Smooth muscle cell (in vitro differentiated cells): ENCODE results near the gene DENND10. TPM values are rescaled to one million over a fixed set of nuclear protein-coding genes. Genes with fewer than 3 reads are reported as not detected.
"Not testable (repeated sequence)": the region's sequence is repeated elsewhere in the genome, so short reads cannot be mapped to it uniquely, and the experiment has no call there.

ENCODE experiments used
- DNase-seq: peaks from one replicate; lab custom pipeline; 2025; ENCODE audit not compliant: unreplicated experiment; lab: John Stamatoyannopoulos, UW
- H2AFZ ChIP-seq: fragments of 200-600 bp; sonication (generic); 2 replicates; pipeline ENCODE4 v1.6.0; 2016; ENCODE audit warnings: antibody characterized with exemption, low read depth, mild to moderate bottlenecking
- H3F3A ChIP-seq: fragments of 200-600 bp; sonication (generic); 2 replicates; pipeline ENCODE4 v1.6.0; 2017; ENCODE audit warnings: antibody characterized with exemption, low read depth
- H3K27ac ChIP-seq: fragments of 200-600 bp; sonication (generic); 2 replicates; pipeline ENCODE4 v1.5.1; 2016; ENCODE audit warnings: low read depth, mild to moderate bottlenecking
- H3K27me3 ChIP-seq: fragments of 200-600 bp; sonication (generic); 2 replicates; pipeline ENCODE4 v1.6.1; 2016; ENCODE audit warnings: low read depth, mild to moderate bottlenecking
- H3K36me3 ChIP-seq: fragments of 200-600 bp; sonication (generic); 2 replicates; pipeline ENCODE4 v1.5.1; 2016; ENCODE audit warnings: low read depth
- H3K4me1 ChIP-seq: fragments of 200-600 bp; sonication (generic); 2 replicates; pipeline ENCODE4 v1.5.1; 2016; ENCODE audit warnings: low read depth
- H3K4me2 ChIP-seq: fragments of 200-600 bp; sonication (generic); 2 replicates; pipeline ENCODE4 v1.6.0; 2016; ENCODE audit warnings: mild to moderate bottlenecking
- H3K4me3 ChIP-seq: fragments of 200-600 bp; sonication (generic); 2 replicates; pipeline ENCODE4 v1.5.1; 2016; ENCODE audit warnings: mild to moderate bottlenecking
- H3K79me2 ChIP-seq: fragments of 200-600 bp; sonication (generic); 2 replicates; pipeline ENCODE4 v1.6.0; 2016; ENCODE audit warnings: low read depth, mild to moderate bottlenecking
- H3K9ac ChIP-seq: fragments of 200-600 bp; sonication (generic); 2 replicates; pipeline ENCODE4 v1.6.0; 2016; ENCODE audit warnings: low read depth
- H3K9me3 ChIP-seq: fragments of 200-600 bp; sonication (generic); replicated peaks from 2 replicates; pipeline ENCODE4 v1.5.1; 2016; ENCODE audit warnings: low read depth
- H4K20me1 ChIP-seq: fragments of 200-600 bp; sonication (generic); 2 replicates; pipeline ENCODE4 v1.6.0; 2016; ENCODE audit warnings: low read depth
- WGBS: methylation state at CpG from one replicate; pipeline ENCODE4 v1.1.7; 2016; ENCODE audit warnings: low lambda C conversion rate; 5-methylcytosine and 5-hydroxymethylcytosine counted together
- polyA plus RNA-seq: library from polyadenylated mRNA; unstranded; fragments of >200 nt; fragmentation: Nextera tagmentation; extraction: Ambion mirVana; gene quantifications from 2 replicates; pipeline ENCODE4 v1.2.1, GENCODE V29; 2016
- total RNA-seq: library from RNA; depleted of rRNA; stranded (reverse); fragments of >200 nt; gene quantifications from 2 replicates; pipeline ENCODE4 v1.2.3, GENCODE V29; 2014
- TF ChIP-seq, protein P1 (sequence below): fragments of 200-600 bp; sonication (generic); IDR thresholded peaks from 2 replicates; pipeline ENCODE4 v1.5.1; 2017; ENCODE audit warnings: borderline replicate concordance, mild to moderate bottlenecking, antibody characterized with exemption; ENCODE audit not compliant: insufficient read depth, poor library complexity, severe bottlenecking

The DENND10 gene
- total and polyA plus RNA-seq, 2 experiments from 2014 or later: 45.1 to 57.2 TPM

DNA sequence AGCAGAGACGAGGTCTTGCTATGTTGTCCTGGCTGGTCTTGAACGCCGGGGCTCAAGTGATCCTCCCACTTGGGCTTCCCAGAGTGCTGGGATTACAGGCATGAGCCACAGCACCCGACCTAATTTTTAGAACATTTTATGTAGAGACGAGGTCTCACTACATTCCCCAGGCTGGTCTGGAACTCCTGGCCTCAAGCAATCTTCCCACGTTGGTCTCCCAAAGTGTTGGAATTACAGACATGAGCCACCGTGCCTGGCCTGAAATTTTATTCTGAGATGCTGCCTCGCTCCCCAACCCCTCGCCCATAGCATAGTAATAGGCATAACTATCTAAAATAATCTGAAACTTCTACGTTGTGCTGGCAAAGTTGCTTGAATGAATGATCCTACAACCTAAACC lies 39.7 kb downstream of the DENND10 start:
- H3K27me3 ChIP-seq: no peaks in the 10 kb centered on the region
- TF ChIP-seq, protein P1, sequence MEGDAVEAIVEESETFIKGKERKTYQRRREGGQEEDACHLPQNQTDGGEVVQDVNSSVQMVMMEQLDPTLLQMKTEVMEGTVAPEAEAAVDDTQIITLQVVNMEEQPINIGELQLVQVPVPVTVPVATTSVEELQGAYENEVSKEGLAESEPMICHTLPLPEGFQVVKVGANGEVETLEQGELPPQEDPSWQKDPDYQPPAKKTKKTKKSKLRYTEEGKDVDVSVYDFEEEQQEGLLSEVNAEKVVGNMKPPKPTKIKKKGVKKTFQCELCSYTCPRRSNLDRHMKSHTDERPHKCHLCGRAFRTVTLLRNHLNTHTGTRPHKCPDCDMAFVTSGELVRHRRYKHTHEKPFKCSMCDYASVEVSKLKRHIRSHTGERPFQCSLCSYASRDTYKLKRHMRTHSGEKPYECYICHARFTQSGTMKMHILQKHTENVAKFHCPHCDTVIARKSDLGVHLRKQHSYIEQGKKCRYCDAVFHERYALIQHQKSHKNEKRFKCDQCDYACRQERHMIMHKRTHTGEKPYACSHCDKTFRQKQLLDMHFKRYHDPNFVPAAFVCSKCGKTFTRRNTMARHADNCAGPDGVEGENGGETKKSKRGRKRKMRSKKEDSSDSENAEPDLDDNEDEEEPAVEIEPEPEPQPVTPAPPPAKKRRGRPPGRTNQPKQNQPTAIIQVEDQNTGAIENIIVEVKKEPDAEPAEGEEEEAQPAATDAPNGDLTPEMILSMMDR: no peak
- H3K79me2 ChIP-seq: no peaks in the 10 kb centered on the region
- no peak overlapping the region for H3K27ac ChIP-seq
- H3F3A ChIP-seq: no peaks in the 10 kb centered on the region
- H3K9me3 ChIP-seq: no peaks in the 10 kb centered on the region
- no peak overlapping the region for H2AFZ ChIP-seq
- no peaks in the 10 kb centered on the region for H3K4me1 ChIP-seq
- H3K9ac ChIP-seq: no peak overlapping the region
- H4K20me1 ChIP-seq: no peaks in the 10 kb centered on the region
- H3K4me2 ChIP-seq: no peak overlapping the region
- no peaks in the 10 kb centered on the region for H3K36me3 ChIP-seq
- 84% methylated on average over 10 of the region's 10 CpGs for WGBS
- H3K4me3 ChIP-seq: no peak overlapping the region
- DNase-seq: no peak

DNA sequence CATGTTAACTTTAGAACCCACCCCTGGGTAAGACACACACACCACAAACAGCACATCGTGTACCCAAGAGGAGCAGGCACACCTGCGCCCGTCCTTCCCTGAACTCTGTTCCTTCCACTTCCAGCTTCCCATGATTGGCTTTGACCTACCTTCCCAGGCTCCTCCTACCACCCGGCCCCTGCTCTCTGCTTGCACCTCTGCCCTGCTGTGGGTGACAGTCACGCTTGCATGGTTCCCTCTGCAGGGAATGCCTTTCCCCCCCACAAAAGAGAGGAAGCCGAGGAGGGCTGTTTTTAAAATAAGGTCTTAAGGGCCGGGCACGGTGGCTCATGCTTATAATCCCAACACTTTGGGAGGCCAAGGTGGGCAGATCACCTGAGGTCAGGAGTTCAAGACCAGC lies 45.2 kb downstream of the DENND10 start:
- no peaks in the 10 kb centered on the region for H3F3A ChIP-seq
- H3K79me2 ChIP-seq: no peaks in the 10 kb centered on the region
- H3K9me3 ChIP-seq: no peaks in the 10 kb centered on the region
- 95% methylated on average over 8 of the region's 8 CpGs for WGBS
- H3K4me2 ChIP-seq: no peak overlapping the region
- H3K9ac ChIP-seq: no peak overlapping the region
- H3K4me3 ChIP-seq: no peak overlapping the region
- H3K27me3 ChIP-seq: no peaks in the 10 kb centered on the region
- no peaks in the 10 kb centered on the region for H3K4me1 ChIP-seq
- H2AFZ ChIP-seq: no peak overlapping the region
- no peak for DNase-seq
- no peaks in the 10 kb centered on the region for H4K20me1 ChIP-seq
- no peaks in the 10 kb centered on the region for H3K36me3 ChIP-seq
- TF ChIP-seq, protein P1: no peak
- no peak overlapping the region for H3K27ac ChIP-seq

DNA sequence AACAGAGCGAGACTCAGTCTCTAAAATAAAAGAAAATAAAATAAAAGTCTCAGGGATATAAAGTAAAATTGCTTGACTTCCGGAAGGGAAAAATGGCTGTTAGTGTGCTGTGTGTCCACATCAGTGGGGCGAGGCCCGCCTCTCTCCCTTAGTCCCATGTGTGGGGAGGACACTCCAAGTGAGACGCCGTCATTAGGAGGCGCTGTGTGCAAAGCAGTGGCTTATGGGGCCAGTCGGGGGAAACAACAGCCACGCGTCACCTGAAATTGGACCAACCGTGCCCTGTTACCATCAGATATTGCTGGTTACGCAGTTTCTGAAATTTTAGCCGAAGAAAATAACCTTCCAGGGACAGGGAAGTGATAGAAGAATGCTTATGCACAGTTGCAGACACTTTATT lies 45.8 kb downstream of the DENND10 start:
- no peak overlapping the region for H3K9ac ChIP-seq
- H3K79me2 ChIP-seq: no peaks in the 10 kb centered on the region
- DNase-seq: no peak
- no peak overlapping the region for H3K4me3 ChIP-seq
- H3K4me1 ChIP-seq: no peaks in the 10 kb centered on the region
- no peaks in the 10 kb centered on the region for H3K36me3 ChIP-seq
- no peak overlapping the region for H3K27ac ChIP-seq
- no peaks in the 10 kb centered on the region for H4K20me1 ChIP-seq
- no peak overlapping the region for H3K4me2 ChIP-seq
- 86% methylated on average over 13 of the region's 13 CpGs for WGBS
- no peaks in the 10 kb centered on the region for H3K27me3 ChIP-seq
- H3F3A ChIP-seq: no peaks in the 10 kb centered on the region
- no peaks in the 10 kb centered on the region for H3K9me3 ChIP-seq
- no peak overlapping the region for H2AFZ ChIP-seq
- TF ChIP-seq, protein P1: no peak

DNA sequence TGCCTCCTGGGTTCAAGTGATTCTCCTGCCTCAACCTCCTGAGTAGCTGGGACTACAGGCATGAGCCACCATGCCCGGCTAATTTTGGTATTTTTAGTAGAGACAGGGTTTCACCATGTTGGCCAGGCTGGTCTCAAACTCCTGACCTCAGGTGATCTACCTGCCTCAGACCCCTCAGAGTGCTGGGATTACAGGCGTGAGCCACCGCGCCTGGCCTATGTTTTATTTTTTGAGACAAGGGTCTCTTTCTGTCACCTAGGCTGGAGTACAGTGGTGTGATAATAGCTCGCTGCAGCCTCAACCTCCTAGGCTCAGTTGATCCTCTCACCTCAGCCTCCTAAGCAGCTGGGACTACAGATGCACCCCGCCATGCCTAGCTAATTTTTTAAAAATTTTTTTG lies 47.7 kb downstream of the DENND10 start:
- H3K4me1 ChIP-seq, H3K9me3 ChIP-seq, H3K4me3 ChIP-seq, H2AFZ ChIP-seq, H3K79me2 ChIP-seq, H3K4me2 ChIP-seq, H4K20me1 ChIP-seq, H3K27me3 ChIP-seq, H3K9ac ChIP-seq, DNase-seq, H3K36me3 ChIP-seq, H3F3A ChIP-seq, H3K27ac ChIP-seq: not testable (repeated sequence)
- WGBS: 100% methylated on average over 6 of the region's 6 CpGs
